NCI-H187 treated with DMSO at 0.1 percent for 48 hours (cell line): Measurements from ENCODE around the gene EHBP1L1.
A peak's percentile ranks its signal among the peaks of the same experiment; 100 is the strongest.

ENCODE experiments used
- DNase-seq: peaks from one replicate; lab custom pipeline; 2025; lab: John Stamatoyannopoulos, UW

Gene EHBP1L1

DNA sequence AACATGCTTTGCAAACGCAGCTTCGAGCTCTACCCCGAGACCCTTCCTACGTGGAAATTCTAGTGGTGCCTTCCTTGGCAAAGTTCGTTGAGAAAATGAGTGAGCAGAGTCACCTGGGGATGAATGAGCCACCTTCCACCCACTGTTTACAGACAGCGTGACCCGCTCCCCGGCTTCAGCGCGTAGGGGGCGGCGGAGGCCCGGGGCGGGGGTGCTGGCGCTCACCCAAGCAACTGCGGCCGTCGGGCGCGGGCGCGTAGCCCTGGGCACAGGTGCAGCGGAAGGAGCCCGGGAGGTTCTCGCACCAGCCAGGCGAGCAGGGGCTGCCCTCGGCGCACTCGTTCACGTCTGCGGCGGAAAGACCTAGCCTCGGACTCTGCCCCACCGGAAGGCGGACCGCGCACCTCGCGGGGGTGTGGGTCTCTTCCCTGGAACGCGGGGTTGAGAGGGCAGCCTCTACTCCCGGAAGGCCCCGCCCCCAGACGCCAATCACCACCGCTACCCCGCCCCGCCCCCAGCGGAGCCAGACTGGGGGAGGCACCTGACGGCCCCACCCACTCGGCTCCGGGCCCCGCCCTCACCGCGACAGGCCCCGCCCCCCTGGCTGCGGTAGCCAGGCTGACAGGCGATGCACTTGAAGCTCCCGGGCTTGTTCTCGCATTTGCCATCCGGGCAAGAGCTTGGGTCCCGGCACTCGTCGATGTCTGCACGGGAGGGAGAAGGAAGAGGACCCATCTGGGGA lies 29.5 kb upstream of the EHBP1L1 start:
- DNase-seq, result peak; percentile 40

DNA sequence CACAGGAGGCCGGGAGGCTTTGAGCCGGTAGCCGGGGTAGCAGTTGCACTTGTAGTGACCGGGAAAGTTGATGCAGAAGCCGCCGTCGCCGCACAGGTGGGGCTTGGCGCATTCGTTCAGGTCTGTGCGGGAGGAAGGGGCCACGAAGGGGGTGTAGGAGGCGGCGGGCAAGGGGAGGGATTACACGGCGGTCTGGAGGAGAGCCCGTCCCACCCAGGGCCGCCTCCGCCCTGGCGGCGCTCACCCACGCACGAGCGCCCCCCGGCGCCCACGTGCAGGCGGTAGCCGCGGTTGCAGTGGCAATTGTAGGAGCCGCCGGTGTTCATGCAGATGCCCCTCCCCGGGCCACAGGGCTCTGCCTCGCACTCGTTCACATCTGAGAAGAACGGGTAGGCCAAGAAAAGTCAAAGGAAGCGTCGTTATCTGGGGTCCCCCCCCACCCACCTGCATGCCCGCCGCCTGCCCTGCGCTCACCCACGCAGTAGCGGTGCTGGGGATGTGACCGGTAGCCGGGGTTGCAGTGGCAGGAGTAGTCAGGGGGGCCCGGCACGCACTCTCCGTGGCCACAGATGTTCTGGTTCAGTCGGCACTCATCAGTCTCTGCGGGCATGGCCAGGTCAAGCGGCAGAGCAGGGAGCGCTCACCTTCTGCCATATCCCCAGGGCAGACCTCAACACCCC lies 28.3 kb upstream of the EHBP1L1 start:
- no peak for DNase-seq

DNA sequence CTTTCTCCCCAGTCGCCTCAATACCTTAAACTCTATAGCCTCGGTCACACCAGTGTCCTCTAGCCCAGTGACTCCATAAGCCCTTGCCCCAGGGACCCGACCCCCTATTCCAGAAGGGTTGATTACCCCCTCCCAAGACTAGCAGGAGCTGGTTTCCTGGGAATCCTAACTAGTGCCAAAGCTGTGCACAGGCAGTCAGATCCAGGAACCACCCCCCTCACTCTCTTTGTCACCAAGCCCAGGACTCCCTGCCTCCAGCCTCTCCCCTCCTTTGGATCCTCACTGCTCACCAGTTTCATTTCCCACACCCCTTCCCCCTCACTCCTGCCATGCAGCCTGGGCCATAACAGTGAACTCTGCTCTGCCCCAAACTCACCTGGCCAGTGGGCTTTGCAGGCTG lies 27.5 kb upstream of the EHBP1L1 start:
- DNase-seq, result no peak

DNA sequence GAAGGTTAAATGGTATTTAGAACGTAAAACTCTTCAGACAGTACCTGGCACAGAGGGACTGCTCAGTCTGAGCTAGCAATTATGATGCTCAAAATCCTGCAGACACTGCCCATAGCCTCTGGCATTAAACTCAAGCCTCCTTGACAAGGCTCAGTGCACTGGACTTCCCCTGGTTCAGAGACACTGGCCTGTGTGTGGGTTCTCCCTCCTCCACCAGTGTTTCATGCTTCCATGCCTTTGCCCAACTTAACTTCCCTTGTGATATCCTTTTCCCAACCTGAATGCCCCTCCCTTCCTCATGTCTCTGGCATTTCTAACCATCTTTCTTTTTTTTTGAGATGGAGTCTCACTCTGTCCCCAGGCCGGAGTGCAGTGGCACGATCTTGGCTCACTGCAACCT lies 26.8 kb upstream of the EHBP1L1 start:
- DNase-seq, result no peak

DNA sequence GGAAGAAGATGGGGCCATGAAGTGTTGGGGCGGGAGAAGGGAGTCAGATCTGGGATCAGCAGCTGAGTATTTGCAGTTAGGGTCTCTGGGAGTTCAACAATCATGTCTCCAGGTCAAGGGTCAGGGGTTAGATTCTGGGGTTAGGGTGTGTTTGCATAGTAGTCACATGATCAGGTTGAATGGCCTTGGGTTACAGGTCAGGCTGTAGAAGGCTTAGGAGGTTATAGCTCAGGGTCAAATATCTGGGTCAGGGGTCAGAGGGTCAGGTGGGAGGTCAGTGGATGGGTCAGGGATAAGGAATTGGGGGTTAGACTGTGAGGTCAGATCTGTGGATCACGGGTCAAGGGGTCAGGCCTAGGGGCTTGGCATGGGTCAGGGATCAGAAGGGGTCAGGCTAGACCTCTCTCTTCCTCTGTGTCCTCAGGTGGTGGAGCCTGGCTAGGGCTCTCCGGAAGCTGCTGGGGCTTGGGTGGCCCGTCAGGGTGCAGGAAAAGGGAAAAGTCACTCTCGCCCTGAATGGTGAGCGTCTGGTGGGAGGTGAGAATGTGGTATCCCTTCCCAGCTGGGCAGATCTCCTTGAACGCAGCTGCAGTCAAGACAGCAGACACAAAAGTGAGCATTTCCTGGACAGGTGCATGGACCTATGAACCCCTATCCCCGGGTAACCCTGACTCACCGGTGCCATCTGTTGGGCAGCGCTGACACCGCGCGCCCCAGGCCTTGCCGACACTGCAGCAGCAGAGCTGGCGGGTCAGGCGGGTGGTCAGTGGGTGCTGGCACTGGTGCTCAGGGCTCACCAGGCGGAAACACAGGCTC lies 24.1 kb upstream of the EHBP1L1 start:
- DNase-seq, result peak; percentile 33

DNA sequence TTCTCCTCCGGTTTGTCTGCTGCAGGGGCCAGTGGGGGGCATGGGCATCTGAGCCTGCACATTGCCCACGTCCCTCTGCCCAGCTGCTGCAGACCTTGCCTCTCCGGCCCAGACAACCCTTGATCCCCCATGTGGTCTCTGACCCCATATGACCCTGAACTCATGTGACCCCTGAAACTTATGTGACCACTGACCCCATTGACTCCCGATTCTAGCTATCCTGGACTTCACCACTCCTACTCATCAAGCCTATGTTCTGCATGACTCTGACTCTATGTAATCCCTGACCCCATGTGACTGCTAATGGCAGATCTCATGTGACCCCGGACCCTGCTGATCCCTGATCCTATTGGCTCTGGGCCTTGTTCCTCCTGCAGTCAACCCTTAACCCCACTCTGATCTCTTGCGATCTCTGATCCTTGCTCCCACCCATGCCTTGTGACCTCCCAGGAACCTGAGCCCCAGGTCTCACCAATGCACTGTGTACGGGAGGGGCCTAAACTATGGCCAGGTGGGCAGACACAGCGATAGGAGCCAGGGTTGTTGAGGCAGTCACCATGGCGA lies 23.4 kb upstream of the EHBP1L1 start:
- DNase-seq, result no peak

DNA sequence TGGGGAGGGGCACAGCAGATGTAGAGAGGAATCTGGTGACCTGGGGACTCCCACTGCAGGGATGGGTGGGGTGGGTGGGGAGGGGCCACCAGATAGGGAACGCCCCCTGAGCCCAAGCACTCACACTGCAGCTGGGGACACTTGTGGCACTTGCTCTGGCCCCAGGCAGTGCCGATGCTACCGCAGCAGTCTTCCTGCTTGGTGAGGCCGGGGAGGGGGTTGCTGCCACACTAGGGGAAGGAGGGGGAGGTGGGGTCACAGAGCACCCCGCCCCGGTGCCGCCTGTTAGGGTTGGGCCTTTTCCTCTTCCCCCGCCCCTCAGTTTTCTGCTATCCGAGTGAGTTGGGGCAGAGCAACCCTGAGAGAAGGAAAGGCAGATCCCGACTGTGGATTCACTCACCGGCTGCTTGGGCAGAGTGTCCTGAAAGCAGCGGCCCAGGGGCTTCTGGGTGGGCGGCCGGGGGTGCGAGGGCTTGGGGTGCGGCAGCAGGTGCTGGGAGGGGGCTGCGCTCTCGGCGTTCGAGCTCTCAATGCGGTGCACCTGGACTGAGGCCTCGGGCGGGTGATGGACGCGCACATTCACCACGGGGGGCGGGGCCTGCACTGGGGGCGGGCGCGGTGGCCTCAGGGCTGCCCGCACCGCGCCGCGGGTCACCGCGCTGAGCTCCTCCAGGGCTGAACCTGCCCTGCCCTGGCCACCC lies 22.4 kb upstream of the EHBP1L1 start:
- peak; percentile 27 for DNase-seq

DNA sequence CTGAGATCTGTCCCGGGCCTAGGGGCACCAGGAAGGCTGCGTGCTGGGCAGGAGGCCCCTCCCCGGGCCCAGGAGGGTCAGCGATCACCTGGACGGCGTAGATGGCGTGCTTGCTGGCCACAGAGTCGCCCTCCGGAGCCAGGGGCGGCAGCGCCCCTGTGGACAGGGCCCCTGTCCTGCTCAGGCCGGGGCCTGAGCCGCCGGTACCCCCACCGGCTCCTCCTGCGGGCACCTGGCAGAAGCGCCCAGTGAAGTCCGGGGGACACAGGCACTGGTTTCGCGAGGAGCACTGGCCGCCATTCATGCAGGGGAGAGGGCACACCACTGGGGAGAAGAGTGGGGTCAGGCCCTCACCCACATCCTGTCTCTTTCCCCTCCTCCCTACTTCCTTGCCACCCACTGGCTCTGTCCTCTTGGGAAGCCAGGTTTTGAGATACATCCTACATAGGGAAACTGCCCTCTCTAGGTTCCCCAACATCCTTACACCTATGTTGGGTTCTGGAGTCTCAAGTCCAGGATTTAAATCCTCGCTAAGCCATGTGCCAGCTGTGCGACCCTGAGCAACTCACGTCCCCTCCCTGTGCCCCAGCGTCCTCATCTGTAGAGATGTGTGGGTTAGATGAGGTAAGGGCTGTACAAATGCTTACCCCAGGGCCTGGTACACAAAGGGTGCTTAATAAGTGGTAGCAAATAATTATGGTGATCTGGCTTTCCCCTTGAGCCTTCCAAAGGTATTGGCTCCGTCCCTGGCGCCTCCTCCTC lies 21.6 kb upstream of the EHBP1L1 start:
- no peak for DNase-seq

DNA sequence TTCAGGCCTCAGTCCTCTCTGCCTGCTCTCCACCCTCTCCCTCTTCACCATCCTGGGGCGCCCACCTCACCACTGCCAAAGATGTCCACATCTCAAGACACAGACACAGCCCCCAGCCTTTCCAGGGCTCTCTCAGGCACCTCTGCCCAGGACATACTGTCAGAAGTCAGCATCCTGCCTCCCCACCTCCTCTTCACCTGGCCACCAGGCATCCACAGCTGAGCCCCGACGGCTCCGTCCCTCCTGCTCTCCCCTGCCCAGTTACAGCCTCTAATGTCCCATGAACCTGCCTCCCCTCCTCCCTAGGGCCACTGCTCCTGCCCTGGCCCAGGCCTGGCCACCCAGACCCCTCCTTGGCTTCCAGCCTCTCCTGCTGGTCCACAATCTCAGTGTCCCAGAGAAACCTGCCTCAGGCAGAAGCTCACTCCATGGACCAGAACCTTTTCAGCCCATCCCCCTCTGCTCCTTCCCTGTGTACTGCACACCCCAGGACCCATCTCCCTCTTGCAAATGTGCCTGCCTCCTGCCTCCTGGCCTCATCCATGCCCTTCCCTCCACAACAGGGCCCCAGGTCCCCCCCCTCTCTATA lies 20.9 kb upstream of the EHBP1L1 start:
- DNase-seq, result no peak

DNA sequence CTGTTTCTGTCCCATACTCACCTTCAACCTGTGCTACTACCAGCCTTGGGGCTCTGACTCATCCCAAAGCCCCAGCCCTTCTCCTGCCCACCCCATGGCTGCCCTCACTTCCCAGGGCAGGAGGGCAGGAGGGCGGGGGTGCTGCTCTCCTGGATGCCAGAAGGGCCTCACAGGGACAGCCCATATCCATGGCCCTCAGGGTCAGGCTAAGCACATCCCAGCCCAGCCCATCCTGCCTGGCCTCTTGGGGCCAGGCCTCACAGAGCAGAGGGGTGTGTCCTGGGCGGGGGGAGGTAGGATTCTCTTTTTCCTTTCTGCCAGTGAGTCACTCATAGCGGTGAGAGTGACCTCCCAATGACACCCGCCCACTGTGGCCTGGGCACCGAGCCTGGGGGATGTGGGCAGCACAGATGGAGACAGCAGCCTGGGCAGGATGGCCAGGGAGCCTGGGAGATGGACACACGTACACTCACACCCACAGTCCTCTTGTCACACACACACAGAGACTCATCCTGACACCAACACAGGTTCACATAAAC lies 20.1 kb upstream of the EHBP1L1 start:
- DNase-seq, result no peak

DNA sequence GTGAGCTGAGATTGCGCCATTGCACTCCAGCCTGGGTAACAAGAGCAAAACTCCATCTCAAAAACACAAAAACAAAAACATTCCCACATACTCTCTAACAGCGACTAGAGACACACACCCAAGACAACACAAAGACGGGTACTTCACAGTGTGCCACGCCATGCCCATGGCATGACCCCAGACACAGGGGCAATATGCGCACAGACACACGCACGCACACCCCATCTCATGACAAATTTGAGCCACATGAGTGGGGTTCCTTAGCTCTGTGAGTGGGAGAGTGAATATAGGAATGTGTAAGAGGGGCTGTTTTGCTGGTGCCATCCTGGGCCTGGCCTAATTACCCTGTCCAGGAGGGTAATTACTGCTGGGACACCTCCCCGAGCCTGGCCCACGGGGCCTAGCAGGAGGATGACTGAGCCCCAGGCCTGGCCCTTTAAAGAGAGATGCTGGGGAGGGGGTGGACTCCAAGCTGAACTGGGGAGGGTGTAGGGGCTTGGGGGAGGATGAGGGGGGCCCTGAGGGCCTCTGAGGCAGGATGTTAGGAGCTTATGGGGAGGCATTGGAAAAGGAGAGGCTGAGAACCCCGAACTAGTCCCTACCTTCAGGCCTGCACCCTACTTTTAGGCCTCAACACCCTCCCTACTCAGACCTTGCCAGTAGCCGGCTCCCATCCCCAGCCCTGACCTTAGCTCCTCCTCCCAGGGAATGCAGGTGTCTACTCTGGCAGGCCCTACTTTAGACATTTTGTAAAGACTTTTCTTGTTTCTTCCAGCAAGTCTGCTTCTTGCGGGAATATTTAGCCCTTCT lies 19.2 kb upstream of the EHBP1L1 start:
- DNase-seq, result no peak

DNA sequence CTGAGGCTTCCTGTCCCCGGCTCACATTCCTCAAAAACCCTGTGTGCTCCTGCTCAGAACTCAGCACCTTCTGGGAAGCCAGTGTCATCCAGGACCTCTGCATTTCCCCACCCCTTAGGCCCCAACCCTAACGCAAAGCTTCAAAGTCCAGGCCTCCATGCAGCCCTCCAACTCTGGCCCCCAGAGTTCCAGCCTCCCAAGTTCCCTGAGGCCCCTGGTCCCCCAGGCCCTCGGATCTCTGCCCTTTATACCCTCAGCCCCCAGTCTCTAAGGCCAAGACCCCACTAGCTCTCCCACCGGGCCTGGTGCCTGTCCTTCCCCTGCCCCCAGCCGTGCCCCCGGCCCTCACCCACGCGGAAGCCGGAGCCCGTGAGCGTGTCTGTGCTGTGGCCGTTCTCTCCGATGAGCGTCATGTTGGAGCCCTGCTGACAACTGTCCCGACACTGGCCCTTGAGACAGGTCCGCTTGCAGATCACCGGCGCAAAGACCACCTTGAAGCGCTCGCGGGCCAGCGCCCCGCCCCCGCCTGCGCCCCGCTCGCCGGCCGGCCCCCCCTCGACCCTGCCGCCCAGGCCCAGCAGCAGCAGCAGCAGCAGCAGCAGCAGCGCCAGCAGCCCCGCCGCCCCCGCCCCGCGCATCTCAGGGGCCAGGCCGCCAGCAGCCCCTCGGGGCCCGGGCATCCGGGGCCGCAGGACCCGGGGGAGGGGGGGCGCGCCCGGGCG lies 18.4 kb upstream of the EHBP1L1 start:
- no peak for DNase-seq

DNA sequence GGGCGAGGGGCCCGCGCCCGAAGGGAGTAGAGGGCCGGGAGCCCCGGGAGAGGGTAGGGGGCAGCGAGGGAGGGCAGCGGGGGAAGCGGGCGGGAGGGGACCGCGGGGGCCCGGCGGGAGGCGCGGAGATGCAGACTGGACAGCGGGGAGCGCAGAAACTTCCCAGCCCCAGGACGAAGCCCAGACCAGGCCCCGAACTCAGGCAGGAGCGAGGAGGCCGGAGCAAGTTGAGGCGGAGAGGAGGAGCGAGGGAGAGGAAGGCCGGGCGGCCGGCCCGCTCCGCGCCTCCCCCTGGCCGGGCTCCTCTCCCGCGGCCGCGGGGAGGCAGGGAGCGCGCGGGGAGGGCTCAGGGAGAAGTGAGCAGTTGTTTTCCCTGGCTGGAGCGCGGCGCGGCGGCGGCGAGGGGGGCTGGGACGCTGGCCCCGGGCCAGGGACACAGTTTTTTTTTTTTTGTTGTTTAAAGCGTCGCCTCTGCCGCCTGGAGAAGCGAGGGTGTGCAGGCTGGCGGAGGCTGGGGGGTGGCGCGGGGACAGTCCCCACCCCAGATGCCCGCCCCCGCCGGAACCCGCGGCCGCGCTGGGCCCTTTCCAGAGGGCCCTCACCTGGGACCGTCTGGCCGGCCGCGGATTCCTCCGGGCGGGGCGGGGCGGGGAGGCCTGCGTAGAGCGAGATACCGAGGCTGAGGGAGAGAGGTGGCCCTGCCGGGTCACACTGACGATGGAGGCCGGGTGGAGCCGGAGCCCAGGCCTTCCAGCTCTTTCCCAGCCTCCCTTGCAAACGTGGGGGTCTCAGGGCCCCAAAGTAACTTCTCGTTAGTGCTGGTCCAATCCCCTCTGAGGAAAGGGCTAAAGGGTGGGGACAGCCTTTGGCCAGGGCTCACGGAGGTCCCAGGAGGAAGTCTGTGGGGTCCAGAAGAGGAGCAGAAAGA lies 17.6 kb upstream of the EHBP1L1 start, which contains the start of gene LTBP3:
Gene LTBP3, minus strand, starts transcription at position 358 of the 928 bp plus-strand sequence. CDS start 400 bp downstream, outside the sequence.
- no peak for DNase-seq

DNA sequence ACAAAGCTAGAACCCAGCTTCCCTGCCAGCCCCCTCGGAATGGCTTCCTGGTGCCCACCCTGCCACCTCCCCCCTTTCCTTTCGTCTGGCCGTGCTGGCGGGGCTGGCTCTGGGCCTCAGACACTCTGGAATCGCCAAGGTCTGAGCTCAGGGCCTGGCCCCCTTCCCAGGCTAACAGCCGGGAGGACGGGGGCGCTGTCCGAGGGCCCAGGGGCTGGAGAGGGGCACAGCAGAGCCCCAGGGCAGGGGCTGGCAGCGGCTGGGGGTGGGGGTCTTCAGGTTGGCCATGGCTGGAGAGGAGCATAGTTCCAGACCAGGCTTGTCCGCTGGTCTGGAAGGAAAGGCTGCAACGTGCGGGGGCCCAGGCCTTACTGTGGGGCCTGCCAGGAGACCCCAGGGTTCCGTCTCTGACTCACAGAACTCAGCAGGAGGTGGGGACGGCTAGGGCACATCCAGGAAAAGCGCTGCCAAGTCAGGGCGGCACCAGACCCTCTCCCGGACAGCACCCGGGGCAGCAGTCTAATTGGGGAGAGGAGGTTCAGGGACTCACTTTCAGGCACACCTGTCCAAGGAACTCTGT lies 16.8 kb upstream of the EHBP1L1 start:
- no peak for DNase-seq

DNA sequence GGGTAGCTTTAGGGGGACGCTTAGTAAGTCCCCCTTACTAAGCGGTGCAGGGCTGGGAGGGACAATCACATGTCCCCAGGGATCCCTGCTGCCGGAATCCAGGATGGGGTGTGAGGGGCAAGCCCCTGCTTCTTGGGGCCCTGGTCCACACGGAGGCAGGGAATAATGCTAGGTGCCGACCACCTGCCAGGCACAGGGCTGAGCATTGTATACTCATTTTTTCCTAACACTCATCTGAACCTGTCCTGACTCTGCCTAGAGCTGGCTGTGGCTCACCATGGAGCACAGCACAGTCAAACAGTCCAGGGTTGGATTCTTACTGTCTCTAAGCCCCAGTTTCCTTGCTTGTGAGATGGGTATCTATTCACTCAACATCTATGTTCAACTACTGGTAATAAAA lies 16.3 kb upstream of the EHBP1L1 start:
- no peak for DNase-seq

DNA sequence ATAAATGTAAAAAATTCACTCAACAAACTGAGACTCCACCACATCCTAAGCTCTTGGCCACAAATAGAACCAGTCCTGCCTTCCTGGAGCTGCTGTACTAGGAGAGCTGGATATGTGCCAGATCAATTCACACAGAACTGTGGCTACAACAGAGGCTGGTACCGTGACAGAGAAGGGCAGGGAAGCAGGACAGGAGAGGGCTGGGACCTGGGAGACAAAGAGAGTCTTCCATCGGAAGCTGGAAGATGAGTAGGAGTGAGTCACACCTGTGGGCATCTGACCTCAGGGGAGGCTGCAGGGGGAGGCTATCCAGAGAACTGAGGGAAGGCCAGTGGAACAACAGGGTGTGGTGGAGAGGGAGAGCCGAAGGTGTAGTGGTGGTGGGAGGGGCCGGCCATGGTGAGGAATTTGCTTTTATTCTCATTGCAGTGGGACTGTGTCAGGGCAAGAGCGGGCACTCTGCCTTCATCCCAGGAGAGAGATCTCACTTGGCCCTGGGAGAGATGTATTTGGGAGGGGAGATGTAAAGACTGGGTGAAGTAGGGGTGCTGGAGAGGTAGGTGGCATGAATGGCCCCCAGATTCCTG lies 15.8 kb upstream of the EHBP1L1 start:
- no peak for DNase-seq
